ENCODE data around the gene SPAG16.

Gene SPAG16

GRCh38 chr2:214311931-214312749 lies 1027.9 kb downstream of the SPAG16 start:
- DNase-seq, result no peak

- DNase-seq, result no peak
Measured at GRCh38 chr2:214315324-214315723, 1031.1 kb downstream of the SPAG16 start.

- DNase-seq, result no peak
Measured at GRCh38 chr2:214320211-214320610, 1035.9 kb downstream of the SPAG16 start.

GRCh38 chr2:214322662-214323061 lies 1038.4 kb downstream of the SPAG16 start:
- no peak for DNase-seq

GRCh38 chr2:214325404-214325803 lies 1041.1 kb downstream of the SPAG16 start:
- DNase-seq, result no peak

GRCh38 chr2:214328941-214329340 lies 1044.7 kb downstream of the SPAG16 start:
- DNase-seq, result no peak

- DNase-seq, result no peak
Measured at GRCh38 chr2:214341646-214342045, 1057.4 kb downstream of the SPAG16 start.

GRCh38 chr2:214358506-214358905 lies 1074.2 kb downstream of the SPAG16 start:
- DNase-seq, result no peak

- DNase-seq, result no peak
Measured at GRCh38 chr2:214361116-214361515, 1076.9 kb downstream of the SPAG16 start.

GRCh38 chr2:214365549-214365948 lies 1081.3 kb downstream of the SPAG16 start:
- no peak for DNase-seq

GRCh38 chr2:214367171-214367570 lies 1082.9 kb downstream of the SPAG16 start:
- DNase-seq, result no peak

GRCh38 chr2:214376618-214377285 lies 1092.5 kb downstream of the SPAG16 start:
- no peak for DNase-seq

GRCh38 chr2:214377286-214377624 lies 1093.0 kb downstream of the SPAG16 start:
- DNase-seq, result no peak

GRCh38 chr2:214378455-214379103 lies 1094.3 kb downstream of the SPAG16 start:
- no peak for DNase-seq

- no peak for DNase-seq
Measured at GRCh38 chr2:214379227-214379626, 1095.0 kb downstream of the SPAG16 start.

GRCh38 chr2:214380681-214381080 lies 1096.4 kb downstream of the SPAG16 start:
- DNase-seq, result no peak

GRCh38 chr2:214382229-214382628 lies 1098.0 kb downstream of the SPAG16 start:
- no peak for DNase-seq

- DNase-seq, result no peak
Measured at GRCh38 chr2:214386720-214387119, 1102.5 kb downstream of the SPAG16 start.

GRCh38 chr2:214389334-214389733 lies 1105.1 kb downstream of the SPAG16 start:
- DNase-seq, result no peak

- DNase-seq, result no peak
Measured at GRCh38 chr2:214393796-214394195, 1109.5 kb downstream of the SPAG16 start.

GRCh38 chr2:214395040-214395439 lies 1110.8 kb downstream of the SPAG16 start:
- no peak for DNase-seq

- no peak for DNase-seq
Measured at GRCh38 chr2:214401580-214401979, 1117.3 kb downstream of the SPAG16 start.

- peak; percentile 52 for DNase-seq
Measured at GRCh38 chr2:214410128-214410775, 1126.0 kb downstream of the SPAG16 start.
